Hematopoietic multipotent progenitor cell (in vitro differentiated cells): ENCODE measurements around the gene ERRFI1. TPM values are rescaled to one million over a fixed set of nuclear protein-coding genes. Genes with fewer than 3 reads are reported as not detected.

ENCODE experiments used
- DNase-seq, 3 donors: peaks; one replicate each; pipeline ENCODE4 v3.0.0-alpha.2; 2011 to 2015; ENCODE audit warnings: low read depth in 2 of 3, low spot score in 2 of 3
- total RNA-seq: library from RNA; depleted of rRNA; stranded (reverse); fragments of >200 nt; gene quantifications from one replicate; pipeline ENCODE4 v1.2.3, GENCODE V29; 2012

The ERRFI1 gene
- total RNA-seq, 1 donor: 0.27 TPM

DNA sequence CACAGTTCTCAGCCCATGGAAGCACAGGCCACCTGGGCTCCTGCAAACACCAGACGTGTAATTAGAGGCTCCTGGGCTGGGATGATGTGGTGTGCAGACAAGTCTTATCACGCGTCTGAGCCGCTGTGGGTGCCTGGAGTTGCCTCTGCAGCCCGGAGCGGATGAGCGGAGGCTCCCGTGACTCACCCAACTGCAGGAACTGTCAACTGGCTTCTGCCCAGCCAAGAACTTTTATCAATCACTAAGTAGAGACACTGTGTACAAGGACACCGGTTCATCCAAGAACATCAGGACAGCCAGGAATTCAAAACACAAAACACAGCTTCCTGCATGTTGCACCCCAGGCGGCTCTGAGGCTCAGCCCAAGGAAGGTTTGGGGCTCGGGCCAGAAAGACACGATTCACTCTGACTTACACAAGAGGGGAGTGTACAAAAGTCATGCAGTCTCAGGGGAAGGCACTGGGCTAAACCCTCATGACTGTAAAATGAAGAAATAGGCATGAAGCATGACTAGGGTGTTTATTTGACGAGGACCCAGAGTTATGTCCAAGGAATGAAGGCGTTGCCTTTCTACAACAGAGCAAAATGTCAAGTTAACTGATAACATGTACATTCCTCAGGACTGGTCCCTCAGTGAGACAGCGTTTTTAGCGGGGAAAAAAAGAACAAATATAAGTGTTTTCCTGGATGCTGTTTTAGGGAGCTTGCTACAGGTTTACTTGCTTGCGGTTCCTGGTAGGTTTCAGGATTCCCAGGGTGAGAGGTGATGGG, 21.1 kb downstream of the ERRFI1 start:
- DNase-seq: no peak

DNA sequence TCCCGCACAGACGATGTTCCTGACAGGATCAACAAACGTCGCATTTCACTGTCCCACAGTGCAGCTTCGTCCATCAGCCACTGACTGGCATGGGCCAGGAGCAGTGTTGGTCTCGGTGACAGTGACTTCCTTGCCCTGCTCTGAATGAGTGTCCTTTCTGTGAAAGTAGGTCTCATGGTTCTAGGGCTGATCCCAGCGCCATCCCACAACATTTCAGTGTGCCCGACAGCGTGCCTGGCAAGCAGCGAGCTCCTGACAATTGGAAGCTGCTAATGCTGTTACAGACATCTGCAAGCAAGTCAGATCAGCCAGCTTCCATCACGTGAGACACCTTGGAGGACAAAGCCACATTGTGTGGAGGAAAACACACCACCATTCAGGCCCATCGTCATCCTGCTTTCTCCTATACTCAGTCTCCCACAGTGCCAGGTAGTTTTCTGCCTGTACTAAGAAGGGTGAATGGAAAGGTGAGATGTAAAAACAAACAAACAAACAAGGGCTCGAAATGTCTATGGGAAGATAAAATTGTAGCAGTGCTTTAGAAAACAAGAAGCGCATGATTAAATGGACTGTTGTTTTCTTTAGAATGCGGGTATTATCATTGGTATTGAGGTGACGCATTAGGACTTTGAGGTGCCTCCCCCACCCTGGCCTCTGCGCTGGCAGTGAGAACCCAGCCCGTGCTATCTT, 21.9 kb downstream of the ERRFI1 start:
- DNase-seq: no peak

- DNase-seq: no peak
Measured at GRCh38 chr1:8003438-8004112, 22.5 kb downstream of the ERRFI1 start.

GRCh38 chr1:8002921-8003320, 23.2 kb downstream of the ERRFI1 start:
- DNase-seq: no peak

- DNase-seq: no peak
Measured at GRCh38 chr1:8002329-8002910, 23.7 kb downstream of the ERRFI1 start.

DNA sequence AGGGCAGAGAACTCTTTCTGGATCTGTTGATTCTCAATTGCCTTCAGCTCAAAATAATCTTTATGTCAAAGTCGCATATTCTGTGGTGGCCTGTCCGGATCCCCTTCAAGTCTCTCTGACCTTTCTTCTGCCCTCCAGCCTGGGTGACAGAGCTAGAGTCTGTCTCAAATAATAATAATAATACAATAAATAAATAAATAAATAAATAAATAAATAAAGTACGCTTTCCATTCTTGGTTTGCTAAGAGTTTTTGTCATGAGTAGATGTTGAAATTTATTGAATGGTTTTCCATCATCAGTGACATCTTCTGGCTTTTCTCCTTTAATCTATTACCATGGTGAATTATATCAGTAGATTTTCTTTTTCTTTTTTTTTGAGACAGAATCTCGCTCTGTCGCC, 30.7 kb downstream of the ERRFI1 start:
- DNase-seq: no peak

GRCh38 chr1:7994827-7995226, 31.3 kb downstream of the ERRFI1 start:
- DNase-seq: no peak

- no peak for DNase-seq
Measured at GRCh38 chr1:7993593-7994479, 32.3 kb downstream of the ERRFI1 start.

DNA sequence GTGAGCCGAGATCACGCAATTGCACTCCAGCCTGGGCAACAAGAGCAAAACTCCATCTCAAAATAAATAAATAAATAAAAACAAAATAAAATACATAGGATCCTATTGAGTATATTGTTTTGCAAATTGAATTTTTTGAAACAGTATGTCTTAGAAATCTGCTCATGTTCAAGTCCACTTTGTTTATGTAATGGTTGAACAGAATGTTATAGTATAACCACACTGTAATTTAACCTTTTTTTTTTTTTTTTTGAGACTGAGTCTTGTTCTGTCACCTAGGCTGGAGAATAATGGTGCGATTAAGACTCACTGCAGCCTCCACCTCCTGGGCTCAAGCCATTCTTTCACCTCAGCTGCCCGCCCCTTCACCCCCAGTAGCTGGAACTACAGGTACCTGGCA, 33.2 kb downstream of the ERRFI1 start:
- no peak for DNase-seq

GRCh38 chr1:7991504-7992440, 34.3 kb downstream of the ERRFI1 start:
- no peak for DNase-seq

DNA sequence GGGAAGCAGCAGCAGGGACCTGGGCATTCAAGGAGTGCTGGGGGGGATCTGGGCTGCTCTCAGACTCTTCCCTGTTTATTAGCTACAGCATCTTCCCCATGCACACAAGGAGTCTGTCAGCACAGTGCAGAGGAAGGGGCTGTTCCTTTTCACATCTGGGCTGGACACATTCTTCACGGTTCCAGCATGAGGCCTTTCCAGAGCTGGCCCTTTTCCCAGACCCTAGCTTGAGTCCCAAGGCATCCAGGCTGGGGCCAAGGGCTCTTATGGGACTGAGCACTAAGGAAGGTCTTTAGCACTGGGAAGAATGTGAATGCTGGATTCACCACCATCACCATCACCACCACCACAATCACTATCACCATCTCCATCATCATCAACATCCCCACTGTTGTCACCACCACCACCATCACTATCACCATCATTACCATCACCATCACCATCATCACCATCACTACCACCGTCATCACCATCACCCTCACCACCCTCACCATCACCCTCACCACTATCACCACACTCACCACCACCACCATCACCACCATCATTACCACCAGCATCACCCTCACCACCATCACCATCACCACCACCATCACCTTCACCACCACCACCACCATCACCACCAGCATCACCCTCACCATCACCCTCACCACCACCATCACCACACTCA, 36.2 kb downstream of the ERRFI1 start:
- DNase-seq: no peak

DNA sequence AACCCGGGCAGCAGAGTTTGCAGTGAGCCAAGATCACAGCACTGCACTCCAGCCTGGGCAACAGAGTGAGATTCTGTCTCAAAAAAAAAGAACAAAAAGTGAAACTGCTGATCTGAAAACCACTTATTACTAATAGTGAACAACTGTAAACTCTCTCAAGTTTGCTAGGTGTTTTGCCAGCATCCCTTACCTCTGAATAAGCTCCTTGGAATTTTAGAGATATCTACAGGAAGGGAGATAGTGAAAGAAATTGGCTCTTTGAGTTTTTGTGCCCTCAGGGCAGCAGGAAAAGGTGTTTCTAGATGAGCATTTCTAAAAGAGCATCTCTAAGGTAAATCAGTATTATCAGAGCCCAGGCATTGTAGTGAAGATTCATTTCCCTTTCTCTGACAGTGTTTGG, 37.5 kb downstream of the ERRFI1 start:
- no peak for DNase-seq

DNA sequence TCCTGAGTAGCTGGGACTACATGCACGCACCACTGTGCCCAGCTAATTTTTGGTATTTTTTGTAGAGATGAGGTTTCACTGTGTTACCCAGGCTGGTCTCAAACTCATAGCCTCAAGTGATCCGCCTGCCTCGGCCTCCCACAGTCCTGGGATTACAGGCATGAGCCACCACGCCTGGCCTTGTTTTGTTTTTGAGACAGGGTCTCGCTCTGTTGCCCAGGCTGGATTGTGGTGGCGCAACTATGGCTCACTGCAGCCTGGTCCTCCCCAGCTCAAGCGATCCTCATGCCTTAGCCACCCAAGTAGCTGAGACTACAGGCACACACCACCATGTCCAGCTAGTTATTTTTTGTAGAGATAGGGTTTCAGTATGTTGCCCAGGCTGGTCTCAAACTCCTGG, 38.6 kb downstream of the ERRFI1 start:
- no peak for DNase-seq

- DNase-seq: no peak
Measured at GRCh38 chr1:7985851-7986612, 40.1 kb downstream of the ERRFI1 start.

- DNase-seq: no peak
Measured at GRCh38 chr1:7984811-7985210, 41.3 kb downstream of the ERRFI1 start.

GRCh38 chr1:7983086-7983778, 42.9 kb downstream of the ERRFI1 start:
- no peak for DNase-seq

GRCh38 chr1:7980984-7981383, 45.1 kb downstream of the ERRFI1 start:
- no peak for DNase-seq
